ENCODE results near the gene LRMDA.

LRMDA gene

GRCh38 chr10:75852851-75853484, 421.5 kb downstream of the LRMDA start:
- DNase-seq (ENCODE audit: low spot score) = no peak
- Histone ChIP-seq H3K27ac (no peak overlapping the region), H3K4me3 (no peak overlapping the region)
- no peak for TF ChIP-seq CTCF (IDR thresholded peaks at IDR 0.05)

DNA sequence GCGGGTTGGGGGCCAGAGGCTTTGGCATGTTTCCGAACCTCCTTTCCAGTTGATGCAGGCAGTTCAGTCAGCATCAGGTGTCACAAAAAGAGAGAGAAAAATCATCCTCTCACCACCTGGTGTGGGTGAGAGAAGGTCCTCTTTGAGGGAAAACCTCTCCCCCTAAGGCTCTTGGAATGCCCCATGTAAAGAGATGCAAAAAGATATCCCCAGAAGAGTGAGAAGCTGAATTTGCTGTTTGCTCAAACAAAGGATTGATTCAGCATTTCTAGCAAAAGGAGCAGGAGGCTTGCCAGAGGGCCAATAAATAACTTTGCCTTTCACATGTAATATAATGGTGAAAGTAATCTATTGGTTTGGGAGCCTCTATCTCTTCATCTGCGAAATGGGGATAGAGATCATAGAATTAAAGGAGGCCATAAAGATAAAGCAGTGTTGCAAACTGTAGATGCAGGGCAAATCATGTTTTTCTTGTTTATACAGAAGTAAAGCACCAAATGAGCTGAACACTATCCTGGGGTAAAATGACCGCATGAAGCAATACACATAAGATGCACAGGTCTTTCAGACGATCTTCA, 425.9 kb downstream of the LRMDA start:
- TF ChIP-seq CTCF (IDR thresholded peaks at IDR 0.05) = no peak
- H3K27ac ChIP-seq = no peak overlapping the region
- DNase-seq (ENCODE audit: low spot score) = no peak

GRCh38 chr10:75857896-75858295, 426.5 kb downstream of the LRMDA start:
- DNase-seq (ENCODE audit: low spot score) = no peak
- H3K27ac ChIP-seq = no peak overlapping the region
- no peak for TF ChIP-seq CTCF (IDR thresholded peaks at IDR 0.05)
- no peak overlapping the region for H3K4me3 ChIP-seq

More for the DNA sequence above, 425.9 kb downstream of the LRMDA start:
- no peak overlapping the region for H3K4me3 ChIP-seq

GRCh38 chr10:75858339-75858738, 426.9 kb downstream of the LRMDA start:
- TF ChIP-seq CTCF (IDR thresholded peaks at IDR 0.05) = no peak
- no peak for DNase-seq (ENCODE audit: low spot score)
- H3K27ac ChIP-seq = no peak overlapping the region
- no peak overlapping the region for H3K4me3 ChIP-seq

DNA sequence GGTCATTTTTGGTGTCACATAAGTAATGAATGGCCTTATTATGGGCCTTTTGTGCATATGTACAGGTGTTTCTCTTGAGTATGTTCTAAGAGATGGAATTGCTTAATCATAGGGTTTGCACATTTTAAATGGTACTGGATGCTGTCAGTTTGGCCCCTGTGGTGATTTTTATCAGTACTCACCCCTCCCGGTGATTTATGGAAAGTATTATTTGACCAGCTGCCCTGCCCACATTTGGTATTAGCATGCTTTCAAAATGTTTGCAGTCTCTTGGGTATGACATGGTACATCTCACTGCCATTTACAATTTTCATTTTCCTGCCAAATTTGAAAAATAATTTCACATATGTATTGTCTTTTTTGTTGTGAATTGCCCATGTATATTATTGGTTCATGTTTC, 427.7 kb downstream of the LRMDA start:
- Histone ChIP-seq H3K27ac (no peak overlapping the region), H3K4me3 (no peak overlapping the region)
- no peak for DNase-seq (ENCODE audit: low spot score)
- TF ChIP-seq CTCF (IDR thresholded peaks at IDR 0.05) = no peak

DNA sequence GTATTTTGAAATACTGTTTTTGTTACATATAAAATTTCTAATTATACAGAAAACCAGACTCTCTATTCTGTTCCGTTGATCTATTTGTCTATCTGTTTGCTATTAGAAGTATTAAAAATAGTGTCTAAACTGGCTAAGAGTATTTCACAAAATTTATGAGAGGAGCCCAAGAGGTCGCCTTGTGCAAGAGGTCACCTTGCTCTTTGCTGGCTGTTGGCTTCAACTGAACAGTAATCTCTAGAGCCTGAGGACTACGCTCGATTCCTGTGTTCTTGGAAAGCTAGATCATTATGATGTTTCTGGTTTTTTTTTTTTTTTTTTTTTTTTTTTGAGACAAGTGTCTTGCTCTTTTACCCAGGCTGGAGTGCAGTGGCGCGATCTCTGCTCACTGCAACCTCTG, 428.6 kb downstream of the LRMDA start:
- Histone ChIP-seq H3K4me3 (no peak overlapping the region), H3K27ac (no peak overlapping the region)
- no peak for DNase-seq (ENCODE audit: low spot score)
- no peak for TF ChIP-seq CTCF (IDR thresholded peaks at IDR 0.05)

DNA sequence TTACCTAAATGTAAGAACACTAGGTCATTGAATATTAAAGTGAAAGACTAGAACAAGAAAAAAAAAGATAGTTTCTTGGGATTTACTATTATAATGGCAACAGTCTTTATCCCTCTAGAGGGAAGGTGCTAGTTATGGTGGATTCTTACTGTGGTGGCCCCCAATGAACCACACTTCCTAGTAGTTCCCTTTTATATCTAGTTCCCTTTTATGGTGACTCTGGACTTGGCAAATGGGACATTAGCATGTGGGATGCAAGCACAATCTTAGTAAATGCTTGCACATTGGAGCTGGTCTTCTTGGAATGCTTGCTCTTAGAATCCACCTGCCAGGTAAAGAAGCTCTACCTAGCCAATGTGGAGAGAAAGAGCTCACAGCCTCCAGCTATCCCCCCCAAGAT, 430.2 kb downstream of the LRMDA start:
- no peak for DNase-seq (ENCODE audit: low spot score)
- TF ChIP-seq CTCF (IDR thresholded peaks at IDR 0.05) = no peak
- H3K27ac ChIP-seq = no peak overlapping the region
- no peak overlapping the region for H3K4me3 ChIP-seq

Data from coronary artery (tissue), 2 donors.